GM19438 (cell line): ENCODE data around the gene IL5RA.
A peak's percentile ranks its signal among the peaks of the same experiment; 100 is the strongest.

Source experiments
- ATAC-seq: cut with Tn5 transposase; IDR thresholded peaks from one replicate; pipeline ENCODE4 v1.9.1; 2021; ENCODE audit warnings: low read depth; ENCODE audit not compliant: unreplicated experiment

Gene IL5RA

DNA sequence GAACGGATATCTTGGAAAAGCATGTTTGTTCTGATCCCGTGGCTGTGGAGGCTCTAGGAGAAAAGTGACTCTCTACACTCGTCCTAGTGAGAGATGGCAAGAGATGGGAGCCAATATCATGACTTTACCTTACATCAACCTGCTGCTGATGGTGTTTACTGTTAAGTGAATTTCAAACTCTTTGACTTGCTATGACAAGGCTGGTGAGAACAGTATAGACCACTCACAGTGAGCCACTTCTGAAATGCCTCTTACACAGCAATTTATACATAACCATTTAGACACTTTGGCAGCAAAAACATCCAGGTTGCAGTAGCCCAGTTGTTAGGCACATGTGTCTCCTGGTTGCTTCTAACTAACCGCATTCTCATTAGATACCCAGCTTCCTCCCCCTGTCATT, 43.3 kb downstream of the IL5RA start:
- no peak for ATAC-seq

DNA sequence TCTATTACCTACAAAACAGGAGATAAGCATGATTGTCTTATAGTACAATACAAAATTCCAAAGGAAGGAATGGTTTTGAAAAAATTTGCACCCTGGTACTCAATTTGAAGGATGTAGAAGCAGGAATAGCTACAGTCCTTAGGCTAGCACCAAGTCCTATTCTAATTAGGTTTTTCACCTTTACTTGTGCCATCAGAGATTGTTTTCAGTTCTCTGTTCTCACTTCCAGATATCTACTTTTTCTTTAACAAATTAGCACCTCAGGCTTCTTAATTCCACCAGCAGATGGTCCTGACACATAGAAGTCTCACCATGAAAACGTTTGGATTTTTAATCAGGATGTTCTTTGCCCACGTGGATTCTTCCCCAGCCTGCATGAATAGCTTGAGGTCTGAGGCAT, 43.8 kb downstream of the IL5RA start:
- no peak for ATAC-seq

DNA sequence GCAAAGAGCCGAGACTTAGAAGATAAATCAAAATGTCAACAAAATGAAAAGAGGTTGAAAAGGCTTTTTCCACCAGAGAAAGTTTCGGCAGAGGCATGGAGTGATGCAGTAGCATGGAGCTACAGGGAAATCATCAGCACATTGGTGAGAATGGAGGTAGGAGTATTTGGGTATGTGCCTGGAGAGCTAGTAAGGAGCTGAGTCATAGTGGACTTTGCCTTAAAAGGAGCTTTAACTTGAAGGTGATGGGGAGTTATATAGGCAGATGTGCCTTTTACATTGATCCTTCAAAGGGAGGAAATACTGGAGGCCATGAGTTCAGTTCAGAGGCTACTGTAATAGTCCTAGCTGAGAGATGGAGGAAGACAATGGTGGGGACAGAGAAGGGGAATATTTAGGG, 44.3 kb downstream of the IL5RA start:
- ATAC-seq = no peak

- no peak for ATAC-seq
Observed at GRCh38 chr3:3064297-3064696, 45.9 kb downstream of the IL5RA start.

DNA sequence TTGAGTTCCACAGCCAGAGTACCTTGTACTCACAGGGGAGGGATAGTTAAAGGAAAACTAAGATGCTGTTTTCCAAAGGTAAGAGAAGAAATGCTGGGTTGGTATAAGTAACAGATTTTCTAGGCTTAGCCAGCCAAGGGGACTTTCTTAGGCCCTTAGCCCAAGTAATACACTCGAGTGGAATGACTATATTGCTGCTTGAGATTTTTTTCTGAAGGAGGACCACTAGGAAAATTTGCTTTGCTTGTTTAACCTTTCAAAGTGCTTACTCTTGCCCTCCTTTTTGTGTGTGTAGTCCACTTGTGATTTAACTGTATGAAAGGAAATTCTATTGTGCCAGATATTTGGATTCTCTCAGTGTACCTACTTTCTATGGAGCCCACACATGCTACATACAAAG, 50.5 kb downstream of the IL5RA start:
- ATAC-seq = no peak

DNA sequence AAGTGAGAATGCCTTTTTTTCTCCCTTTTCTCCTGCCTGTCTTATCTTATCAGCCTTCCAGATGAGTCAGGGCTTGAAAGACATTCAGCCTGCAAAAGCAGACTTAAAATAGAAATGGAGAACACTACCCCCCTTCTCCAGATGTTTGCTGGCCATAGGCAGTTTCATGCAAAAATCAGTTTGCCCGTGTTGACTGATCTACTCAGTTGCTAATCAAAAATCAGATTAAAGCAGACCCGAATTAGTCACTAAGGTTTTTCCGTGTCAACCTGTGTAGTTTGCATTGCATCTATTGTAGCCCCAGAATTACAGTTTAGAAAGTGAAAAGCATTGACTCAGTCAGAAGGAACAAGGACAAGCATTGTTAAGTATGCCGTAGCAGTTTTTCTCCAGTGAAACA, 56.2 kb downstream of the IL5RA start:
- no peak for ATAC-seq

GRCh38 chr3:3038201-3038991, 71.8 kb downstream of the IL5RA start:
- ATAC-seq = no peak

DNA sequence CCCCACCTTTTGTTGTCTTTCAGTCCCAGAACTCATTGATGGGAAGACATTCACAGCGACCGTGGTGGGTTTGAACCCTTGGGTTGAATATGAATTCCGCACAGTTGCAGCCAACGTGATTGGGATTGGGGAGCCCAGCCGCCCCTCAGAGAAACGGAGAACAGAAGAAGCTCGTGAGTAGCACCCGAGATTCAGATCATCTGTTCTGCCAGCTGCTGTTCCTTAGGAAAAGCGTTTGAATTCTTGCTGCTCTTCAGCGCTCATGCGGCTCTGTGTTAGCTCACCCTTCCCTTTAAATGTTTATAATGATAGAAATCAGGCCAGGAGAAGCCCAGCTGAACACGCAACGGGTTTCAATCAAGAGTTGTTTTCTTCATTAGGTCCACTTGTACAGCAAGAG, 73.0 kb downstream of the IL5RA start:
- no peak for ATAC-seq

DNA sequence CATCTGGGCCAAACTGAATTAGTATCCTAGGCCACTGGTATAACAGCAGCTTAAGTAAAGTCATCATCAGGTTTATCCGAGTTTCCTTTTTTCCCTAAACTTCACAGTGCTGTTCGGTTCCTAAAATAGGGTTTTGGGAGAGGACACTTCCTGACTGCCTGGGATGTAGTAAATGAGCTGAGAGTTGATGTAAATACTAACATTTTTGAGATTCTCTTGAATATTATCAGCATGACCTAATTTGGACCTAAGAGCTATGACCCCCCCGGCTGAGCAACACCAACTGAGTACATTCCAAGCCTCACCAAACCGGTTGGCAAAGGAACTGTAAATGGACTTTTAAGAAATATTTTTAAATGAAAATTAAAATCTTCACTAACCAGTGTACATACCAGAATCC, 78.8 kb downstream of the IL5RA start:
- ATAC-seq = no peak

- peak; percentile 97 for ATAC-seq
Observed at GRCh38 chr3:3027976-3028567, 82.1 kb downstream of the IL5RA start.

- no peak for ATAC-seq
Observed at GRCh38 chr3:3023111-3023745, 86.9 kb downstream of the IL5RA start.

GRCh38 chr3:3020209-3020608, 90.0 kb downstream of the IL5RA start:
- no peak for ATAC-seq
